HL-60 (cell line): Measurements from ENCODE around the gene TNS2.
A peak's percentile ranks its signal among the peaks of the same experiment; 100 is the strongest.
"Not testable (repeated sequence)": the region's sequence is repeated elsewhere in the genome, so short reads cannot be mapped to it uniquely, and the experiment has no call there.

ENCODE experiments used
- DNase-seq, 2 experiments: peaks; one replicate each; pipeline ENCODE4 v3.0.0-alpha.2; 2010 to 2020; ENCODE audit warnings: low read depth in 1 of 2, low spot score in 1 of 2
- H3K27ac ChIP-seq: fragments of 250-450 bp; sonication (Bioruptor Pico); replicated peaks from 2 replicates; pipeline ENCODE4 v1.5.1; 2020; ENCODE audit warnings: mild to moderate bottlenecking, moderate library complexity
- H3K27me3 ChIP-seq: fragments of 250-450 bp; sonication (Bioruptor Pico); 2 replicates; pipeline ENCODE4 v1.5.1; 2021; ENCODE audit warnings: mild to moderate bottlenecking, moderate library complexity; ENCODE audit not compliant: insufficient read depth, poor library complexity, severe bottlenecking
- H3K4me3 ChIP-seq: replicated peaks from 2 replicates; pipeline ENCODE4 v1.5.1; 2011; ENCODE audit warnings: mild to moderate bottlenecking, control low read depth, low read length; ENCODE audit not compliant: insufficient read depth
- CTCF ChIP-seq: IDR thresholded peaks from one replicate; pipeline ENCODE4 v1.5.1; 2011; ENCODE audit warnings: low read length, control low read depth, inconsistent platforms; ENCODE audit not compliant: insufficient read depth
- GABPA ChIP-seq: IDR thresholded peaks from 2 replicates; pipeline ENCODE4 v1.6.1; 2012; ENCODE audit warnings: low read depth
- POLR2AphosphoS5 ChIP-seq: IDR thresholded peaks from 2 replicates; pipeline ENCODE4 v1.6.1; 2012; ENCODE audit warnings: low read depth
- REST ChIP-seq: IDR thresholded peaks from 2 replicates; pipeline ENCODE4 v1.6.1; 2012; ENCODE audit warnings: low read depth; ENCODE audit not compliant: insufficient replicate concordance
- SPI1 ChIP-seq: IDR thresholded peaks from 2 replicates; pipeline ENCODE4 v1.6.1; 2012; ENCODE audit warnings: low read depth, mild to moderate bottlenecking, borderline replicate concordance

The TNS2 gene

GRCh38 chr12:53091756-53092155 lies 41.9 kb downstream of the TNS2 start:
- H3K27me3 ChIP-seq, result no peaks in the 10 kb centered on the region
- no peak overlapping the region for H3K4me3 ChIP-seq
- H3K27ac ChIP-seq, result no peak overlapping the region
- no peak for DNase-seq
- no peak for TF ChIP-seq CTCF
- TF ChIP-seq REST, result no peak
- TF ChIP-seq GABPA, result no peak
- TF ChIP-seq SPI1, result no peak
- TF ChIP-seq POLR2AphosphoS5, result no peak

- peak overlapping the region; percentile 63 for H3K27ac ChIP-seq
- DNase-seq, result peak in 1 of 2 experiments; percentile 63
- no peaks in the 10 kb centered on the region for H3K27me3 ChIP-seq
- no peak overlapping the region for H3K4me3 ChIP-seq
- TF ChIP-seq CTCF (no peak), SPI1 (peak; percentile 83; the same call in 1 of the 2 replicates), REST (no peak), POLR2AphosphoS5 (no peak)
These were observed 44.0 kb downstream of the TNS2 start for GRCh38 chr12:53093777-53094393.

- Histone ChIP-seq H3K27me3 (no peaks in the 10 kb centered on the region), H3K27ac (peak overlapping the region; percentile 63), H3K4me3 (no peak overlapping the region)
- no peak for DNase-seq
- no peak for TF ChIP-seq GABPA
- TF ChIP-seq POLR2AphosphoS5, result no peak
- no peak for TF ChIP-seq CTCF
- TF ChIP-seq SPI1, result no peak
- no peak for TF ChIP-seq REST
These were observed 44.5 kb downstream of the TNS2 start for GRCh38 chr12:53094394-53094787.

- H3K27ac ChIP-seq, DNase-seq, H3K27me3 ChIP-seq, H3K4me3 ChIP-seq: not testable (repeated sequence)
These were observed 45.1 kb downstream of the TNS2 start for GRCh38 chr12:53094796-53095595.

GRCh38 chr12:53095596-53095895 lies 45.7 kb downstream of the TNS2 start:
- DNase-seq, H3K27me3 ChIP-seq, H3K4me3 ChIP-seq, H3K27ac ChIP-seq: not testable (repeated sequence)
